HG02970 (cell line): Measurements from ENCODE around the gene SLCO3A1.
"Not testable (repeated sequence)": the region's sequence is repeated elsewhere in the genome, so short reads cannot be mapped to it uniquely, and the experiment has no call there.

ENCODE experiments used
- ATAC-seq: cut with Tn5 transposase; IDR thresholded peaks from one replicate; pipeline ENCODE4 v1.9.1; 2021; ENCODE audit warnings: mild to moderate bottlenecking, moderate library complexity, moderate number of reproducible peaks; ENCODE audit not compliant: unreplicated experiment, low FRiP score

SLCO3A1 gene

DNA sequence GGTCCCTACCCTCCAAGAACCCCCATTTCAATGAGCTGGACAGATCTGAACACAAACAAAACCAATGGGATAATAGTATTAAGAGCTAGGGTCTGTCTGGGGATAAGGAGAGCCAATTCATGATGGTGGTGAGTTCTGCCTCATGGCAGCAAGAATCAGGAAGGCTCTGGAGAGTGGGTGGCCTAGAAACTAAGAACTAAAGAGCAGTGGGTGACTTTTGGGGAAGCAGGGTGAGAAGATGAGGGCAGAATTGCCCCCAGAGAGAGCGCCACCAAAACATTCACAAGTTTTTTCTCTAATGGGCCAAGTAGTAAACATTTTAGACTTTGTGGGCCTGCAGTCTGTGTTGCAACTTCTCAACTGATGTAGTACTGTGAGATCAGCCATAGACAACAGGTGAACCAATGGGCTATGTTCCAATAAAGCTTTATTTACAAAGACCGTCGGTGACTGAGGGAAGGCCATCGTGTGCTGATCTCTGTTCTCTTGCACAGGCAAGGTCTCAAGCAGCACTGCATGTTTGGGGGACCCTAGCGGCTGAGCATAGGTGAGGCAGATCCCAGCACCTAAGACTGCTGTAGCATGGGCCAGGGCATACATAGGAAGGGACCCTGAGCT, 314.7 kb downstream of the SLCO3A1 start:
- ATAC-seq = no peak

DNA sequence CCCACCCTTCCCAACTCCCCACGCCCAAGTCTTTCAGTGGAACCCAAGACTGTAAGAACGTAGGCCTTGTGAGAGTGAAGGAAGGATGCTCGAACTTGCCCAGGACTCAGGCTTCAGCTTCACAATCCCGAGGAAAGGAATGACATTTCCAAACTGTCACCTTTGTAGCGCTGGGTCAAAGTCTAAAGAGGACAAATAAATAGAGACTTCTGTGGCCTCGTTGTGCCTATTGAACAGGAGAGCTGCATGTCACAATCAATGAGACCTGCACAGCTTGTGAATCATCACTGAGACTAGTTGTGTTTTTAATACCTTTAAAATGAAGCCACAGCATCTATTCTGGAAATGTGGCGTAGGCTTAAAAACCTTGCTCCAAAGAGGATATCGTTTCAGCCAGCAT, 317.4 kb downstream of the SLCO3A1 start:
- ATAC-seq = no peak

DNA sequence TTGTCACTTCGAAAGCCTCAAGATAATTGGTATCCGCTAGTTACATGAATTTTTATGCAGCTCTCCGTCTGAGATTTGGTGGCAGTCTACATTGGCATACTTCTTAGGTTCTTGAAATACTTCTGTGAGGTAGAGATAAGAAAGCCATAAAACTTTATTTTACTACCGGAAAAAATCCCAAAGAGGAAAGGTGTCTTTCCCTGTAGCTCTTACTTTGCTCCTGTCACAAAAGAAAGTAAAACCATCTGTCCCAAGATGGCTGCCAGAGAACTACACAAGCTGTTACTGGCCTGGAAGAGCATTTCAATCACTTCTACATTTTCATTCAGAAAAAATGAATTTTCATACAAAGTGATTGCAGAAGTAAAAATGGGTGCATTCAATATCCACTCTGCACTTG, 325.4 kb downstream of the SLCO3A1 start:
- no peak for ATAC-seq

DNA sequence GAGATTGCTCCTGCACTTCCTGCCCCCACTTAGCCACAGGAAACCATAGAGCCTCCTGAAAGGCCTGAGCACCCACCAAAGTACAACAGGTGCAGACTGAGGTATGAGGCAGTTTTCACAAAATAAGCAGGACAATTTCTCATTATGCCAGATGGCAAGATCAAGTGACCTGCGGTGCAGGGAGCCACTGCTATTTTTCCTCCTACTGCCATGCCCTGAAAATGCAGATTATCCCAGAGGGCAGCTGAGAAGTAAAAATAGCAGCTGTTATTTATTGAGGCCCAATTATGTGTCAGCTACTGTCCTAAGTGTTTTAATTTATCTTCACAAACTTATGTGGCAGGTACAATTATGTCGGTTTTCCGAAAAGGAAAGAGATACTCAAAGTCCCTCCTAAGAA, 330.6 kb downstream of the SLCO3A1 start:
- ATAC-seq = no peak

GRCh38 chr15:92184679-92185230, 331.2 kb downstream of the SLCO3A1 start:
- no peak for ATAC-seq

DNA sequence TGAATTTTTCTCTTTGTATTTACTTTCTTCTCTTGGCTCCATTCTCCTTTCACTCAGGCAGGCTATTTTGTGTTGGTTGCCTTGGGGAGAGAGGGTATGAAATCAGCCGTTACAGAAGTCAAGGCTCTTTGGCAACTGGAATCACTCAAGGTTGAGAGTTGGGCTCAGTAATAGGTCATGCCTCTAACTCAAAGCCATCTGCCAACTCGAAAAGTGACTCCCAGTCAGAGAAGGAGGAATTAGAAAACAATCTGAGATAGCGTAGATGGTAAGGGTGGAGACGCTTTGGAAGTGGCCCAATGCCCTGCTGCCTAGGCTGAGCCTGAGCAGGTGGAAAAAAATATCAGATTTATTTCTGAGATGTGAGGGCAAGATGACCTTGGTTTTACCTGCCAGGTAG, 334.5 kb downstream of the SLCO3A1 start:
- ATAC-seq = no peak

DNA sequence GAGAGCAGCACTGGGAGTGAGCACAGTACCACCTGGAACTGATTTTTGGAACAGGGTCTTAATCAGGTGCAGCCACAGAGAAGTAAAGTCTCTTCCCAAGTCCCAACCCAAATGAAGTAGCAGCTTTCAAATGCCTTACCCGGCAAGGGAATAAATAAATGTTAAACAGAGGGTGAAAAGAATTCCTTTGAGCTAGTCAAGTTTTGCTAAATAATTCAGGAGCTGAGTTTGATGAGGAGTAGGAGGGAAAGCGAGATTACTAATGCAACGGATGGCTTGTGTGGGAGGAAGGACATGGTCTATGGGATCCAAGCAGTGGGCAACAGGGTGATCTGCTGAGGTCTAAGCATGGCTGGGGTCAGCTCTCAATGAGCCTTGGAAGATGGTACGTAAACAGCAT, 335.7 kb downstream of the SLCO3A1 start:
- ATAC-seq = no peak

GRCh38 chr15:92195241-92195640, 341.7 kb downstream of the SLCO3A1 start:
- ATAC-seq = no peak

DNA sequence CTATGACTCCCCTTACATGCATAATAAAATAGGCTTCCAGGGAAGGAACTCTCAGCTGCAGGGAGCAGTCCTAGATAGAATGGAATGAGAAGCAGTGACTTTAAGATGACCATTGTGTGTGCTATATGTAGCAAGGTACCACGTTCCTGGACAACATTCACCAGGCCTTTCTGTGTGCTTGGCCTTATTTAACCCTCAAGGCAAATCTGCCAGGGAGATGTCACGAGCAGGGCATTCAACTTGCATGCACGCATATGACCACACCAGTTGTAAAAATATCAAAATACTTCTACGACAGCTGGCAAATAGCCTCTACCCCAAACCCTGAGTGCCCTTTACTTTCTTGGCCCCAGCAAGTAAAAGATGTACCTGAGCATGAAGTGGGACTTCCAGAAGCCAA, 342.8 kb downstream of the SLCO3A1 start:
- no peak for ATAC-seq

- ATAC-seq = no peak
Measured at GRCh38 chr15:92197746-92198145, 344.2 kb downstream of the SLCO3A1 start.

DNA sequence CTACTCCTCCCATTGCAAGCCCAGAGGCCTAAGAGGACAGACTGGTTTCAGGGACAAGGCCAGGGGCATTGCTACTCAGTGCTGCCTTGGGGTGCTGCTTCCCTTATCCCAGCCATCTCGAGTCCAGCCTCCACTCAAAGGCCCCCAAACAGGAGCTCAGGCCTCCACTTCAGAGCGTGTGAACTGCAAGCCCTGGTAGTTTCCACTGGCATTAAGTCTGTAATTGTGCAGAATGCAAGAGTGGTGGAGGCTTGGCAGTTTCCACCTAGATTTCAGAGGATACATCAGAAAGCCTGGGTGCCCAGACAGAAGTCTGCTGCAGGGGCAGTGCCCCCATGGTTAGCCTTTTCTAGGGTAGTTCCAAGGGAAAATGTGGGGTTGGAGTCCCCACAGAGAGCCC, 347.4 kb downstream of the SLCO3A1 start:
- no peak for ATAC-seq

DNA sequence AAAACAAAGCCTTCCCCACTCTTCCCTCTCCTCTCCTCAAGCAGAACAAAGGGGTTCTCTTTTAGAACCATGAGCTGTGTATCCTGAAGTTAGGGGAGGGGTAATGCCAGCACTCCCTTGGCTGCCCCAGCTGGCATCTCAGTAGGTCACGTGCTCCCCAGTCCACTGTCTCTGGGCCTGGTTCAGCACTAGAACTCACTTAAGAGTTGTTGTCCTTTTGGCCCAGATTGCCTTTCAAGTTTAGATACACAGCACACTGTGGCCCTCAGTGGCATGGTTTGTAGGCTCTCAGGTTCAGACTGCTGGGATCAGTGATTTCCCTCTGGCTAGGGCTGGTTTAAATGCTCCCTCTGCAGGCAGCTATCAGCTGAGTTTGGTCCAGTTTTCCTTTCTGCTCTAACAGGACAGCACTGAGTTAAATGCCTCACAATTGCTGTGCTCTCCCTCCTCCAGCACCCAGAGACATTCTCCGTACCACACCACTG, 351.8 kb downstream of the SLCO3A1 start:
- no peak for ATAC-seq

DNA sequence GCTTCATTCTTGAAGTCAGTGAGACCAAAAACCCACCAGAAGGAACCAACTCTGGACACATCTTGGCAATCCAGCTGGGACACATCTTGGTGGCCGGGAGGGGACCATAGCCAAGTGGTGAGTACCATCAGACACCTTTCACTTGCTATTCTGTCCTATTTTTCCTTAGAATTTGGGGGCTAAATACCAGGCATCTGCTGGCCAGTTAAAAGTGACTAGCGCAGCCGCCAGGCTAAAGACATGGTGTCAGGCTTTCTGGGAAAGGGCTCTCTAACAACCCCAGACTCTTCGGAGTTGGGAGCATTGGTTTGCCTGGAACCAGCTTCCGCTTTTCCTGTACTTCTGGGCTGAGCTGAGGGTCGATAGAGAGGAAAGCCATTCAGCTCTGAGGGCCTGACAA, 354.1 kb downstream of the SLCO3A1 start:
- not testable (repeated sequence) for ATAC-seq
